Activated CD8-positive, alpha-beta memory T cell treated with anti-CD3 and anti-CD28 coated beads for 1 hour (primary cell): ENCODE results near the gene KDM3B.

Experiments
- DNase-seq, 2 donors: peaks; one replicate each; pipeline ENCODE4 v3.0.0-alpha.2; 2020; ENCODE audit warnings: low read depth in 1 of 2; ENCODE audit errors: extremely low read depth in 1 of 2

The KDM3B gene

DNA sequence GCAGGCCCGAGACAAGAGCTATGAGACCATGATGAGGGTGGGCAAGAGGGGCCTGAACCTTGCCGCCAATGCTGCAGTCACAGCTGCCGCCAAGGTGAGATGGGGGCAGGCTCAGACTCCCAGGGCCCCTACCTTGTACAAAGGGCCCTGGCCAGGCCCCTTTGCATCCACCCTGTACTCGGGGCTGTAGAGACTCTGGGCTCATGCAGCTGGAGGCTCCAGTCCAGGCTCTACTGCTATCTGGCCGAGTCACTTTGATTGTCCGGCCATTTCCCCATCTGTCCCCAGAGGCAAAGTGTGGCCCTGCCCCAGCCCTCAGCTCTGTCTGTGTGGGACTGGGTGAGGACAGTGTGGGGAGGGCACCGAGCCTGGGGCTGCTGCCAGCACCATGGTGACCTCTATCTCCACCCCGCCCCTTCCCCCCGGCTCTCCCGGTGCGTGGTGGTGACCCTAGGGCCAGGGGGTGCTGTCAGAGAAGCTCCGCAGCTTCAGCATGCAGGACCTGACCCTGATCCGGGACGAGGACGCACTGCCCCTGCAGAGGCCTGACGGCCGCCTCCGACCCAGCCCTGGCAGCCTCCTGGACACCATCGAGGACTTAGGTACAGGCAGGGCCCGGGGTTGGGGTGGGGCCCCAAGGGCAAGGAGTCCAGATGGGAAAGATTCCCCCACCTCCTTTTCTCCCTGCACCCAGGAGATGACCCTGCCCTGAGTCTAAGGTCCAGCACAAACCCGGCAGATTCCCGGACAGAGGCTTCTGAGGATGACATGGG, 92.5 kb downstream of the KDM3B start:
- DNase-seq = no peak

DNA sequence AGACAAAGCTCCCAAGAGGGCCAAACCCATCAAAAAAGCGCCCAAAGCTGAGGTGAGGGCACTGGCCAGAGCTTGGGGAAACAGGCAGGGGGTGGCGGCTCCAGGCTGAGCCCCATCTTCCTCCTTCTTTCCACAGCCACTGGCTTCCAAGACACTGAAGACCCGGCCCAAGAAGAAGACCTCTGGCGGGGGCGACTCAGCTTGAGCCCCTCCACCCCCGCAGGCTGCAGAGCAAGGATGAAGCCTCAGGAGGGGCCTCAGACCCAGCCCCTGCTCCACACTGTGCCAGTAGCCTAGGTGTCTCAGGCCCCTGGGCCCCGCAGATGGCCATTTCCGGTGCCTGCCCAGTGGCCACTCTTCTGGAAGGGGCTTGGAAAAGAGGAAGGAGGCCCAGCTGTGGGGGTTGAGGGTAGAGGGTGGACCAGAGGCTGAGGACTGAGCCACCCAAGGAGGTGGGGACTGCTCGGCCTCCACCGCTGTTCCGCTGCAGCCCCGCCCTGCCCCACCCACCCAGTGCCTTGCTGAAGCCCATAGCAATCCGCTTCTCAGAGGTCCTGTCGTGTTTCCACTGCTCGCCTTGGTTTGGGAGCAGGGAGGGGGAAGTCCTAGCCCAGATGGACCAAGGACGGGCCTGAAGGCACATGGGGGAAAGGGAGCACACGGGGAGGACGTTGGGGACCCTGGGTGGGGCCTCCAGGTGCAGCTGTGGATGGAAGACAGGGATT, 93.2 kb downstream of the KDM3B start:
- no peak for DNase-seq

DNA sequence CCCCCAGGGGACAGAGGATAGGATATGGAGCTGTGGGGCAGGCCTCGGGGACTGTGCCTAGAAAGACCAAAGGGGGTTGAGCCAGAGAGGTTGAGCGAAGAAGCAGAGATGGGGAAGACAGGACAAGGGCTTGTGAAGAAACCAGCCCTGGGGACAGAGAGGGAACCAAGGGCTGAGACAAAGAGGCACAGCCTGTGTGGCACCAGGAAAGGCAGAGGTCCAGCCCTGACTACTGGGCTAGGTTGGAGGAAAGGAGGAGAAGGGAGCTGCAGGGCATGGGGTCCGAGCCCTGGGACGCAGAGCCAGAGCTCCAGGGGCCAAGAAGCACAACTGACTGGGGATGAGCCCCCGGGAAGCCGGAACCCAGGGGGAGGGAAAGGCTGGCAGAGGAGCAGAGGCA, 95.6 kb downstream of the KDM3B start:
- no peak for DNase-seq

DNA sequence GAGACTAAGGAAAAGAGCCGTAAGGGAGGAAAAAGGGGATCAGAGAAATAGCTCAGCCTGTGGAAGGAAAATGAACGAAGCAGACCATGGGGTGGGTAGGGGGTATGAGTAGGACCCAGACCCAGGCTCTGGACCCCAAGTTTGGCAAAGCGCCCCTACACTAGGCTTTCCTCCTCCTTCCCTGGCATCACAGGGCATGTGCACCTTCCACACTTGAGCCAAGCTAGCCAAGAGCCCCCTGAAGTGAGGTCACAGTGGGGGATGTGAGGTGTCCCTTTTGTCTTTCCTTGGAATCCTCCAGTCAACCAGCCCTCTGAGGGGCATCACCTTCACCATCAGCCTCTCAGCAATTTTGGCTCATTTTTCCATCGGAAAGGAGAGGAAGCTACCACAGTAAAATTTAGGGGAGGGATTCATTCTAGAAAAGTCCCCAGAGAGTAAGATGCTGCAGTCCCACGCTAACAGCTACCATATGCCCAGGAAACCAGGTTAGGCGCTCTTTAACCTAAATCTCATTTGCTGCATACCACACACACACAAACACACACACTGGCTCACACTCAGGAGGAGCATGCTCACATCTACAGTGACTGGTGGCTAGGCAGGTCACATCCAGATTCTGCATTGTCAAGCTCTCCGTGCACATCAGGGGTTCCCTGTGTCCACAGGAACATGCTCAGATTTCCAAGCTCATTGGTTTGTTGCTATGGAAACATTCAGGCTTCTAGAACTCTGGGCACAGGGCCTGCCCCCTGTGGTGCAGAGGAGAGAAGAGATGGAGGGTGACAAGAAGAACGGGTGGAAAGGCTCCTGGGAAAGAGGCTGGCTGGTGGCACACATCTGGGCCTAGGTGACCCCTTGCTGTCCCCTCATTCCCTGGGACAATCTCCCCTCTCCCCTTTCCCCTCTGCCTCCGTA, 96.3 kb downstream of the KDM3B start:
- DNase-seq = no peak

DNA sequence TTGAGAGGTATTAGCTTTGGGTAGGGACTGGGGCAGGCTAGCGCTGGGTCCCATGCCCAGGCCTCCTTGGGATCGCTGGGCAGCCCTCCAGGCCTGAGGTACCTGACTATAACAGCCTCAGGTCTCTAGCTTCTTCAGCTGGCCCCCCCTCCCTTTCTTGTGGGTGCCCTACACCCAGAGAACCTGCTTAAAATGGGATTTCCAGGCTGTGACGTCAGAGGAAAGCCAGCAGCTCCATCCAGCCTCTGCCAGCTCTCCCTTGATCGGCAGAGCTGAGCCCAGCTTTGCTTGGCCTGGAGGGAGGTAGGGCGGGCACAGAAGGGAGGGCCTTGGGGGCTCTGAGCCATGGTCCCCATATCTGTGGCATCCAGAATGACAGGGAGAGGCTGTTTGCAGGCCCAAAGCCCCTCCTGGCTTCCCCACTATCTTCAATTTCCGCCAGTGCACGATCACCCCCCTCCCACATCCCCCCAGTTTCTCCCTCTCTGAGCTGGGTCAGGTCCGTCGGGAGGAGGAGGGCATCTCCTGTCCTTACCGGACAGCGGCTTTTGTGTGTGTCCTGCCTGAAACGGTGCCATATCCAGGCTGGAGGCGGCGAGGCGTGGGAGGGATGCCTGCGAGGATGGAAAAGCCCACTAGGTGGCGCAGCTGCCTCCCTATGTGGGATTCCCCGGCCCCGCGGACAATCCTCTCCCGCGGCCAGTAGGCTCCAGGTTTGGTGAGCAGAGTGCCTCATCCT, 97.2 kb downstream of the KDM3B start:
- DNase-seq = peak; percentile 42 to 62

DNA sequence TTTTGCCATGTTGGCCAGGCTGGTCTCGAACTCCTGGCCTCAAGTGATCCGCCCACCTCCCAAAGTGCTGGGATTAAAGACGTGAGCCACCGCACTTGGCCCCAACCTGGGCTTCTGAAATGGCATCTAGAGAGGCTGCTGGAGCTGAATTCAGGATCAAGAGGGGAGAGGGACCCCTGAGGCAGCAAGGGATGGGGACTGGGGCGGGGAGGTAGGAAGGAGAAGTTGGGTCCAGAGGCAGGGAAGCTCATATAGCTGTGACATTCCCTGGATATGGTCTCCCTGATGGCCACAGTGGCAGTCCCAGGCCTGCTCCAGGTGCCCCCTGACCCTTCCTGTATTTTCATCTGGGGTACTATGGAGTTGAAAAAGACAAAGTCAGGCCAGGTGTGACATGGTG, 98.5 kb downstream of the KDM3B start:
- no peak for DNase-seq

DNA sequence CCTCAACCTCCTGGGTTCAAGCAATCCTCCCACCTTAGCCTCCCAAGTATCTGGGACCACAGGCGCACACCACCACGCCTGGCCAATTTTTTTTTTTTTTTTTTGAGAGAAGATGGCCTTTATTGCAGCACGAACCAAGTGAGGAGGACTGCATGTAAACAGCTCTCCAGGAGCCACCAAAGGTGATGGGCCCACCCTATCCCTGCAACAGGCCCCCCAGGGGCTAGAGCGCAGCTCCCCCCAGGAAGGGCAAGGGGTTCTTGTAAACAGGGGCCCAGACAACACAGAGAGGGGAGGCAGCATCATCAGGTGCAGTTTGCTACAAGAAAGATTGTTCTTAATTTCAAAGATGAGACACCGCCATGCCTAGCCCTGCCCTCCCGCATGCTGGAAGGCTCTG, 100.2 kb downstream of the KDM3B start:
- no peak for DNase-seq

DNA sequence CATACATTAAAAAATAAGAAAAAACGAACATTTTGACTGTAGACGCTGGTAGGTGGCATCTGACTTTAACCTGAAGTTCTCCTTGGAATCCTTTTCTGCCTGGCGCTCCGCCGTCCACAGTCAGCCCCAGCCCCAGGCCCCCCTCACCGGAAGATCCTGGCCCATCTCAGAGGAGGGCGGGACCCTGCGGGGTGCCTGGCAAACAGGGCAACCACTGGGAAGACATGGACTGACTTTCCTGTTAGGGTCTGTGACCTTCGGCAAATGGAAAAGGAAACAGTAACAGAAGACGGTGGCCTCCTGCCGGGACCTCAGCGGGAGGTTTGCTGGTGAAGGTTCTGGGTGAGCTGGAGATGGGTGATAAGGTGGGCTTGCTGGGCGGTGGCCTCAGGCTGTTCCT, 101.1 kb downstream of the KDM3B start:
- DNase-seq = no peak

DNA sequence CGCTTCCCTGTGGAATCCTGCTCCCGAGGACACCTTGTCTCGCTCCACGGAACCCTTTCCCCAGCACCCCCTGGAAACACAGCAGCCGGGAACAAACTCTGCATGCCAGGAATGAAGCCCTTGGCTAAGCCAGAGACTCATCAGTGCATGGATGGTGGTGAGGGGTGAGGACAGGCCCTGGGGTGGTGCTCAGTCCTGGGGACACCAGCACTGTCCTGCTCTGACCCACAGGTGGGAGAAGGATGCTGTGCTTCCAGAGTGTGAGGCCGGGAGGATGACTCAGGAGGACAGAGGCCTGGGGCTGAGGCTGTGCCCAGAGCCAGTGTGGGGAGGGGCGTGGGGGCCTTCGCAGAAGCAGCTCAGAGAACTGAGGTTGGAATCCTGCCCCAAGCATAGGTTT, 101.6 kb downstream of the KDM3B start:
- no peak for DNase-seq

DNA sequence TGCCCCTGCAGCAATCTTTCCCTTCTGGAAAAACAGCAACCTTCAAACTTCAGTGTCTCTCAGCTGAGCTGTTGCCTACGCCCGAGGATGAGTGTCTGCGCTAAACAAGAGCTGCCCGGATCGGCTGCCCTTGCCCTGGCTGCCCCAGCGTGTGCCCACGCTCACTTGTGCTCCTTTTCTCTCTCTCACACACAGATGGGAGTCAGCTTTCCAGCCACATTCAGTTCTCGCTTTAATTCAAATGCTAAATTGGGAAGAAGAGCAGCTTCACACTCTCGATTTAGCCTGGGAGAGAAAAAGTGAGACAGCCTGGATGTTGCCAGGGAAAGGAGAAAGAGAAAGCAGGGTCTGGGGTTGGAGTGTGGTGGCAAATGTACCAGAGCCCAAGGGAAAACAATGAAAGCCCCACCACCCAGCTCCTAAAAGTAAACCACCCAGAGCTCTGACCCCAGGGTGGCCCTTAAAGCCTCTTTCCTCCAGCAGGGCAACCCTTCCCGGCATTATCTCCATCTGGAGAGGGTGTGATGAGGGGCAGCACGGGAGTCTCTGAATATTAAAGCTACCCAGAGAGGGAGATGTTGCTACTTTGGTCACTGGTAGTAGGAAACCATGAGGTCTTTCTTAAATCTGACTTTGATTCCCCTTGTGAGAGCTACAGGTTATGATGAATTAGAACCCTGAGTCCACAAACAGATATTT, 102.9 kb downstream of the KDM3B start:
- DNase-seq = no peak

DNA sequence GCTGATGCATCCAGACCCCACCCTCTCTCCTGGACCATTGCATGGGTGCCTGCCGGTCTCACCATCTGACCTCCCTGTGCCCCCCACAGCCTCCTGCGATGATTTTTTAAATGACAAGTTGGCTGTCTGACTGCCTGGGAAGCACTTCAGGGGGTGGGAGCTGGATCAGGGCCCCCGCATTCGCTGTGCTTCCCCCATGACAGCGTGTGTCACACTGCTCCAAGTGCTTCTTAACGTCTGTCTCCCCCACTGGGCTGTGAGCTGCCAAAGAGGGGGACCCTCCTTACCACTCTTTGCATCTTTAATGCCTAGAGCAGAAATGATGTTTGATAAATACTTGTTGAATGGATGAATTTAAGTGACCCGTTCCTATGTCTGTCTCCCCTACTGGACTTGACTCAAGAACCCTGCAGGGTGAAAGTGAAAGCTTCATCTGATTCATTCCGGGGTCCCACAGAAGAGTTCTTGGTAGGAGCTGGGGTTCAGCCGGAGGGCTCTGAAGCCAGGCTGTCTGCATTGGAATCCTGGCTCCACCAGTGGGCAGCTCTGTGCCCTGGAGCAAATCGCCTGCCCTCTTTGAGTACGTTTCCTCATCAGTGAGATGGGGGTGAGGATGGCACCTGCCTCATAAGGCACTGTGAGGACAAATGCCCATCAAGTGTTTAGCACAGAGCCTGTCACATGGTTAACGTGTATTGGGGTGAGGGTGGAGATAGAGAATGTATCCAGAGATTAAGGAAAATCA, 105.2 kb downstream of the KDM3B start:
- no peak for DNase-seq

DNA sequence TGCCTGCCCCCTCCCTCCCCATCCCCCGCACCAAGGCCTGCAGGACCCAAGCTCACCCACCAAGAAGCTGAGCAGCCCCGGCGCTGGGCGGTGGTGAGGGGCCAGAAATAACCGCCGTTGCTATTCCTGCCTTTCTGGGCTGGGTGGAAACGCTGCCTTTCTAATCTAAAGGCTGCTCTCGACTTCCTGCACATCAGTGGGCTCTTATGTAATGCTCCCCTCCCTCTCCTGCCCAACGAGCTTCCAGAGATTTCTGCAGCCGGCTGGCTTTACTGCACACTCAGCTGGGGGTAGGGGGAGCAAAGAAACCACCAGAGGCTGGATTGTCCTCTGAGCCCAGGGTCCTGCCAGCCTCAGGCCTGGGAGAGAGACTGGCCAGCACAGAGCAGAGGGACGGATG, 105.9 kb downstream of the KDM3B start:
- no peak for DNase-seq

DNA sequence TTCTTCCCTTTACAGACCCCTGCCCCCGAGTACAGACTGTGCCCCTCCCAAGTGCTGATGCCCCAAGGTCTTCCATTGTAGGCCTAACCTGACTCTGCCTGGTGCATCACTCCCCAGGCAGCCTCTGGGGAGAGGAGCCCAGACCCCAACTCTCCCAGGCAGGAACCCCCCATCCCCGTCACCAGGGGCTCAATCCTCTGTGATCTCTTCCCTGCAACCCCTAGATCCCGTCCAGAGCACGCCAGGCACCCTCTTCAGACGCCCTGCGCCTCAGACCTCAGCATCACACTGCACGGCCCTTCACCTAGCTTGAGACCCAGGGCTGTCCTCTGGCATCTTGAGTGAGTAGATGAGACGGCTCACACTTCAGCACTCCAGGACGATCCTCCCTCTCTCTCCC, 106.4 kb downstream of the KDM3B start:
- DNase-seq = no peak

DNA sequence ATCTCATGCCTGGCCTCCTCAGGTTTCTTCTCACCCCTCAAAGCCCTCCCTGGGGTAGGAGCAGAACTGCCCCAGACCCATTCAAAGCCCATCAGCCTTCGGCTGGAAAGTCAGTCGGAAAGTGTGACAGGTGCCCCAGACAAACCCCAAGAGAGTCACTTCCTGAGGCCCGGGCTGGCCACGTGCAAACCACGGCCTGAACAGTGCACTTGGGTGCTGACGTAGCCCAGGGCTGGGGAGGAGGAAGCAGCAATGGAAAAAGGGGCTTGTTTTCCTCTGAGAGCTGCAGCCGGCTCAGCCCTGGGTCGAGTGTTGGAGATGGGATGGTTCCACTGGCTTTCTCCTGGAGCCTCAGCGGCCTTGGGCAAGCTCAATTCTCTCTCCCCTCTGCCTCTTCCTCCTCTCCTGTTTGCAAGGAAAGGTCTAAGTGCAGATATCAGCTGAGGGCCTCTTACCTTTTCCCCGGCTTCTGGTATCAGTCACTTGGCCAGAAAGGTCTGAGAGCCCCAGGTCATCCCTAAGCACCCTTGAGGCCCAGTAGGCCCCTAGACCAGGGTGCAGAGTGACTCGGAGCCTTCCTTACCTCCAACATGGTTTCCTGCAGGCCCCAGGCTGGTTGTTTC, 106.9 kb downstream of the KDM3B start:
- DNase-seq = peak; percentile 68 to 81

DNA sequence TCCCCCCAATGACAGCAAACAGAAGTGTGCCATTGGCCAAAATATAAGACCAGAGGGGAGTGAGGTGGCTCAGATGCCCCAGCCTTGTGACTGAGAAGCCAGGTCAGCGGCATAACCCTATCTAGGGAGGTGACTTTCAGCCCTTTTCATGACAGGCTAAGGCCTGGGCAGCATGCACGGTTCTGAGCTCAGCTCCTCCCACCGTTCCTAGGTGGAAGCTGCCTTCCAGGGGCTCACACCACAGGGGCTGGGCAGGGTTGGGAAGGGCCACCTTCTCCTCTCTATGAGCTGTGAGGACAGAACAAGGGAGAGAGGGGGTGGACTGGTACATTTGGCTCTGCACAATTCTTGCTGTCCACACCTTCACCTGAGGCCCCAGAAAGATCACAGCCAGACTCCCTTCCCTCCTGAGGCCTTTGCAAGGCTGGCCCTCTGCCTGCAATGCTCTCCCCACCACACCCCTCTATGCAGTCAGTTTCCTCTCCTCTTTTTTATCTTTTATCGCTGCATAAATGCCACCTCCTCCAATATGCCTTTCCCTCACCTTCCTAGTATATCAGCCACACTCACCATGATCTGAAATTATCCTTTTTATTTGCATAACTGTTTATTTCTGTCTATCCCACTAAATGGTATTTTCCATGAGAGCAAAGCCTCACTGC, 107.7 kb downstream of the KDM3B start:
- DNase-seq = no peak

DNA sequence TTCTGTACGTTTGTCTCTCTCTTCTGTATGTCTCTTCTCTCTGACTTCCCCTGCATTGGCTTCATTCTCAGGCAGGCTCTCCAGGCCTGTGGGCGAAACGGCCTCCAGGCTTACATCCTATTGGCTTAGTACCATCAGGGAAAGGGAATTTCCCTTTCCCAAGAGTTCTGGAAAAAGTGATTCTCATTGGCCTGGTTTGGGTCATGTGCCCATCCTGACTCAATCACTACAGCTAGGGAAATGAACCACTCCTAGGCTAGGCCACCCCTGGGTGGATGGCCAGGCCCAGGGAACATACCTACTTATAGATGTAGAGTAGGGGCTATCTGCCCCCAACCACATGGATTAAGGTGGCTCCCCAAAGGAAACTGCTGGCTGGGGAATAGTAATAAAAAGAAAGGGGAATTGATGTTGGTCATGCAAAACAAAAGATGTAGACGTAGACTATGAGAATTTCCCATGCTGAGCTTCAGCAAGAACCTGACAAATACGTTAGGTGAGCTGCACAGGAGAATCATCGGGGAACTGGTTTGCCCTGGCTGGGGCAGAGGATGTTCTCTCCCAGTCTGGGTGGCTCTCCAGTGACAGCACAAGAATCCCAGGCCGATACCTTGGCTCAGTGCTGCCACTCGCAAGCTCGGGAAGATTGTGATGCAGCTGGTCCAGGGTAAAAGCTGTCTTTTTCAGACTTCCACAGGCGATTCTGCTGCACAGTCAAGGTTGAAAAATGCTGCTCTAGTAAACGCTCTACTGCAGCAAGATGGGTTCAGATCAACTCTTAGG, 109.0 kb downstream of the KDM3B start:
- no peak for DNase-seq

DNA sequence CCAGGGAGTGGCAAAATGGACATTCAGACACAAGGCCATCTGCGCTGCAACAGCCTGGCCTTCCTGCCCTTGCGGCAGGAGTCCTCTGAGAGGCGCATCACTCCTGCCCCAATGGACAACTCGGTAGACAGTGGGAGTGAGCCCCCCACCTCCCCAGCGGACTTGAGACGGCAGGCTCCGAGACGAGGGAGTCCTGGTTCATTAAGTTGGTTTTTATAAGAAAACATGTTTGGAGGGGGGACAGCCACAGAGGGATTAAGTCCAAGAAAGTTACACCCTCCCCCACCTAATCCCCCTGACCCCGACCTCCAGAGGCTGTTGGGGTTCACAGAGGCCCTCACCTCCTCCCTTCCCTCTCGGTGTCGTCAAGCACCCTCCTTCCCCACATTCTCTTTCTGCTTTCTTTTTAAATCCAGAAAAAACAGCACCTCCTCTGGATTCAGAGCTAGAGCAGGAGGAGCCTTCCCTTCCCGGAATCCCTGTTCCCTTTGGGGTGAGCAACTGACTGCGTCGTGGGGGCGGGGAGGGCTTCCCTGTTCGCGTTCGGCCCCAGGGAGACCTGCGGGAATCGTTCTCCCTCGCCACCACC, 111.0 kb downstream of the KDM3B start:
- DNase-seq = no peak
